Right lobe of liver (tissue), 6 donors: ENCODE results near the gene TSPAN9. TPM values are rescaled to one million over a fixed set of nuclear protein-coding genes. Genes with fewer than 3 reads are reported as not detected.

Experiments
- ATAC-seq, 4 donors: fragments of 200-7000 bp; cut with Tn5 transposase; one replicate each; pipeline ENCODE4 v1.9.1; 2020; ENCODE audit warnings: mild to moderate bottlenecking in 4 of 4, moderate library complexity in 4 of 4
- DNase-seq, 3 donors: peaks; one replicate each; pipeline ENCODE4 v3.0.0-alpha.2; 2020
- H3K27ac ChIP-seq, 3 donors: fragments of 200-600 bp; one replicate each; pipeline ENCODE4 v1.8.0; 2022
- H3K27me3 ChIP-seq, 2 donors: fragments of 200-600 bp; one replicate each; pipeline ENCODE4 v1.8.0; 2022
- H3K36me3 ChIP-seq, 4 donors: fragments of 200-600 bp; sonication (generic) in 1 of 4; one replicate each; pipeline versions ENCODE4 v1.5.1 to v1.8.0; 2017 to 2022; ENCODE audit warnings: control low read depth in 1 of 4
- H3K4me1 ChIP-seq, 4 donors: fragments of 200-600 bp; sonication (generic) in 1 of 4; one replicate each; pipeline versions ENCODE4 v1.5.1 to v1.8.0; 2017 to 2022; ENCODE audit warnings: control low read depth in 1 of 4
- H3K4me3 ChIP-seq, 3 donors: fragments of 200-600 bp; one replicate each; pipeline ENCODE4 v1.8.0; 2022
- H3K9me3 ChIP-seq, 4 donors: fragments of 200-600 bp; sonication (generic) in 1 of 4; one replicate each; pipeline versions ENCODE4 v1.5.1 to v1.8.0; 2017 to 2022; ENCODE audit warnings: control low read depth in 1 of 4
- CTCF ChIP-seq, 4 donors: fragments of 200-600 bp in 3 of 4; fragments of 450-650 bp in 1 of 4; IDR thresholded peaks; one replicate each; pipeline versions ENCODE4 v1.5.1 to v1.8.0; 2016 to 2022; ENCODE audit warnings: antibody characterized with exemption in 4 of 4, mild to moderate bottlenecking in 2 of 4
- POLR2A ChIP-seq: fragments of 450-650 bp; IDR thresholded peaks from one replicate; pipeline ENCODE4 v1.6.1; 2017; ENCODE audit warnings: antibody characterized with exemption, mild to moderate bottlenecking
- WGBS: methylation state at CpG from one replicate; pipeline ENCODE4 v1.1.6; 2018; ENCODE audit warnings: low coverage, low lambda C conversion rate; ENCODE audit not compliant: insufficient coverage; ENCODE audit errors: missing lambda C conversion rate; 5-methylcytosine and 5-hydroxymethylcytosine counted together
- intact Hi-C, 2 donors: fragments of 100-400 bp; cut with DNase I; formaldehyde crosslinking; loops; one replicate each; pipeline versions ENCODE4 v1.11.2 to v1.14.1; 2022
- total RNA-seq, 6 experiments: library from RNA; depleted of rRNA in 2 of 6; stranded (reverse); fragments of >200 nt in 2 of 6; fragmentation: NEBNext Ultra II Directional in 3 of 6; extraction: Animal tissue kit (Norgen Biotek cat#: 25700) in 3 of 6; gene quantifications; one replicate each; pipeline versions ENCODE4 v1.1.0 to v1.2.4, GENCODE V29; 2016 to 2023
- donor health status: DM: no; HTN: yes; CAD: no.
- donor health status: DM: no; HTN: no; CAD: no.
- donor health status: DM: no; HTN: no; CAD: no.
- donor health status: DM: no; HTN: yes; CAD: no.
- donor health status: DM: no; HTN: yes; CAD: no.

TSPAN9 gene
- total RNA-seq, 6 experiments from 2014 or later: 23.7 to 53.2 (median 39.8) TPM

DNA sequence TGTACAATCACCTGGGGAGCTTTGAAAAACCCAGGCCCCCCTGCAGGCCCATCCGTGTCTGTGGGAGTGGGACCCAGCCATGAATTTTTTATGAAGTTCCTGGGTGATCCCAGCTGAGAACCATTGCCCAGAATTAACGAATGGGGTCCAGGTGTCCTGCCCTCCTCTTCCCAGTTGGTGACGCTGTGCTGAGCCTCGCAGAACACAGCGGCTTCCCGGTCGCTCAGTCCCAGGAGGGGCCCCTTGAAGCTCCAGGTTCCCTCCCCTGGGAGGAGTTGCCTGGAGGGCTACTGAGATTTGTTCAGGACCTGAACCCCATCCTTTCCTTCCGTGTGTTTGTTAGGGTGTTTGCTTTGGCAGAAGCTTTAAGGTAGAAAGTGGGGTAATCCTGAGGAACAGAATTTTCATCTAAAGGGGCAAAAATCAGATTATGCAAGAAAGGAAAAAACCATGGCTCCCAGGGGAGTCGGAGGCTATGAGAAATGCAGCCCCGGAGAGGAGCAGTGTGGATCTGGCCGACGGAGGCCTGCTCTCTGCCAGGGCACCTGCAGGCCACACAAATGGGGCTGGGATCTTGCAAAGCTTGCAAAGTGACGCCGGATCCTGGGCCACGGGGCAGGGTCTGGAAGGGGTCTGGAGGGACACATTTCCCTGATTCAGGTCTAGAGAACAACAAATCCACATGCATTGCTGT lies 249.1 kb downstream of the TSPAN9 start:
- Histone ChIP-seq H3K27ac (no peak overlapping the region), H3K4me1 (no peaks in the 10 kb centered on the region), H3K4me3 (no peak overlapping the region), H3K27me3 (no peaks in the 10 kb centered on the region), H3K36me3 (no peaks in the 10 kb centered on the region), H3K9me3 (no peaks in the 10 kb centered on the region)
- DNase-seq (peak in 1 of 3 donors; percentile 38), ATAC-seq (no peak)
- intact Hi-C loops: no loop called here
- 73% methylated on average over 5 of the region's 15 CpGs for whole genome bisulfite sequencing
- TF ChIP-seq CTCF (IDR thresholded peaks at IDR 0.05): no peak
- no peak for TF ChIP-seq POLR2A

DNA sequence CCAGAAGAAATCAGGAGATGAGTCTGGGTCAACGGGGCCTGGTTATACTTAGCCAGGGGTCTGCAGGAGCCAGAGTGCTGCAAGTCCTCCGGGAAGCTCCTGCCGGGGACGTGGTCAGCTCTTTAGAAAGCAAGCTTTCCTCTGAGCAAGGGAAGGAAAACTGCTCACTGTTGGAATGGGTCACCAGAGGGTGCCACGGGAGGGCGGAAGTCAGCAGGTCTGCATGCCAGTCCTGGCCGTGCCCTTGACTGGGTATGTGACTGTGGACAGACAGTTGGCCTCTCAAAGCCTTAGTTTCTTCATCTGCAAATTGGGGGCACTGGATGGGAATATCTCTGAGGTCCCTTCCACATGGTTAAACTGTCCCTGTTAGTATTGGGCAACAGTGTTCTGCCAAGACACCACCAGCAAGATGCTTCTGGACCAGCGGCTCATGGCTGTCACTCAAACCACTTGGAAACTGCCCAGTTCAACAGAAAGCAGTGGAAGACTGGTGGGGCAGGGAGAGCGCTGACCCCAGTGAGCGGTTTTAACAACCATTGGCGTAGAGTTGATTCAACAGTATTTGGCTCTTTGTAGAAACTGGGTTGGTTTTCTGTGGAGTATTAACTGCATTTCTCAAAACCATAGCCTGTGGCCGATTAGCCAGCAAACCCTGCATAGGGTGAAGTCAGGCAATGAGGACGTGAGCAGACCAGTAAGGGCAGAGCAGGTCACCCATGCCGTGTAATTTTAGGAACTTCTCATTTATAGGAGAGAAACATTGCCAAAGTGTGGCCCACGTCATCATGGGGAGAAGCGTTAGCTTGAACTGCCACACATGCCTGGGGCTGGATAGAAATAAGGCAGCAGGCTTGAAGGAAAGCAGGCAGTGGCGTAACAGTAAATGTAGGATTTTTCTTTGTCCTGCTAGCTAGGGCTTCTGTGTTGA lies 249.9 kb downstream of the TSPAN9 start:
- H3K9me3 ChIP-seq: no peaks in the 10 kb centered on the region
- peak in 2 of 4 donors; percentile 30 to 38 for ATAC-seq
- no peaks in the 10 kb centered on the region for H3K27me3 ChIP-seq
- intact Hi-C loops: no loop called here
- DNase-seq: peak in 1 of 3 donors; percentile 31
- 70% methylated on average over 11 of the region's 17 CpGs for WGBS
- H3K27ac ChIP-seq: no peak overlapping the region
- H3K4me1 ChIP-seq: no peaks in the 10 kb centered on the region
- TF ChIP-seq POLR2A: no peak
- H3K4me3 ChIP-seq: no peak overlapping the region
- H3K36me3 ChIP-seq: no peaks in the 10 kb centered on the region

- Histone ChIP-seq H3K36me3 (no peaks in the 10 kb centered on the region), H3K4me3 (no peak overlapping the region), H3K27ac (no peak overlapping the region), H3K27me3 (no peaks in the 10 kb centered on the region), H3K9me3 (no peaks in the 10 kb centered on the region), H3K4me1 (no peaks in the 10 kb centered on the region)
- intact Hi-C loops: no loop called here
- ATAC-seq: no peak
- TF ChIP-seq CTCF (IDR thresholded peaks at IDR 0.05) (no peak), POLR2A (no peak)
- DNase-seq: peak in 1 of 3 donors; percentile 31
- 75% methylated on average over 4 of the region's 4 CpGs for whole genome bisulfite sequencing
Measured at GRCh38 chr12:3328081-3328480, 250.9 kb downstream of the TSPAN9 start.

GRCh38 chr12:3328571-3328970 lies 251.4 kb downstream of the TSPAN9 start:
- Histone ChIP-seq H3K4me3 (no peak overlapping the region), H3K4me1 (no peaks in the 10 kb centered on the region), H3K27me3 (no peaks in the 10 kb centered on the region), H3K27ac (no peak overlapping the region), H3K36me3 (no peaks in the 10 kb centered on the region), H3K9me3 (no peaks in the 10 kb centered on the region)
- WGBS: 72% methylated on average over 2 of the region's 14 CpGs
- intact Hi-C loops: no loop called here
- ATAC-seq: no peak
- TF ChIP-seq CTCF (IDR thresholded peaks at IDR 0.05) (no peak), POLR2A (no peak)
- DNase-seq: peak in 1 of 3 donors; percentile 51

- no peaks in the 10 kb centered on the region for H3K27me3 ChIP-seq
- H3K9me3 ChIP-seq: no peaks in the 10 kb centered on the region
- TF ChIP-seq CTCF (IDR thresholded peaks at IDR 0.05): no peak
- TF ChIP-seq POLR2A: no peak
- intact Hi-C loops: no loop called here
- H3K27ac ChIP-seq: no peak overlapping the region
- DNase-seq: peak in 1 of 3 donors; percentile 35
- no peaks in the 10 kb centered on the region for H3K4me1 ChIP-seq
- ATAC-seq: no peak
- H3K4me3 ChIP-seq: no peak overlapping the region
- H3K36me3 ChIP-seq: no peaks in the 10 kb centered on the region
- 50% methylated on average over 2 of the region's 6 CpGs for WGBS
Measured at GRCh38 chr12:3329361-3329760, 252.2 kb downstream of the TSPAN9 start.
